NCI-H187 treated with DMSO at 0.1 percent for 48 hours (cell line): ENCODE data around the gene COL6A1.

Experiments used
- DNase-seq: peaks from one replicate; lab custom pipeline; 2025; lab: John Stamatoyannopoulos, UW

The COL6A1 gene

GRCh38 chr21:45994086-45994661 lies 12.6 kb downstream of the COL6A1 start:
- DNase-seq = no peak

GRCh38 chr21:45994759-45995685 lies 13.5 kb downstream of the COL6A1 start:
- no peak for DNase-seq

GRCh38 chr21:45995686-45996179 lies 14.2 kb downstream of the COL6A1 start:
- DNase-seq = no peak

- DNase-seq = no peak
Measured at GRCh38 chr21:45996311-45997204, 15.0 kb downstream of the COL6A1 start.

GRCh38 chr21:45997205-45997494 lies 15.6 kb downstream of the COL6A1 start:
- DNase-seq = no peak

- no peak for DNase-seq
Measured at GRCh38 chr21:45997495-45998275, 16.1 kb downstream of the COL6A1 start.

GRCh38 chr21:45998276-45998701 lies 16.7 kb downstream of the COL6A1 start:
- no peak for DNase-seq

- no peak for DNase-seq
Measured at GRCh38 chr21:45998871-45999580, 17.5 kb downstream of the COL6A1 start.

- no peak for DNase-seq
Measured at GRCh38 chr21:45999581-46000181, 18.1 kb downstream of the COL6A1 start.

- no peak for DNase-seq
Measured at GRCh38 chr21:46000182-46000730, 18.7 kb downstream of the COL6A1 start.

- no peak for DNase-seq
Measured at GRCh38 chr21:46000731-46001641, 19.4 kb downstream of the COL6A1 start.

GRCh38 chr21:46001821-46002681 lies 20.5 kb downstream of the COL6A1 start:
- no peak for DNase-seq

GRCh38 chr21:46002841-46003574 lies 21.4 kb downstream of the COL6A1 start:
- DNase-seq = no peak

- DNase-seq = no peak
Measured at GRCh38 chr21:46003575-46004007, 22.0 kb downstream of the COL6A1 start.

- DNase-seq = no peak
Measured at GRCh38 chr21:46004168-46004861, 22.7 kb downstream of the COL6A1 start.

- no peak for DNase-seq
Measured at GRCh38 chr21:46005081-46005480, 23.5 kb downstream of the COL6A1 start.

GRCh38 chr21:46005481-46005881 lies 23.9 kb downstream of the COL6A1 start:
- no peak for DNase-seq
